OCI-LY7 (cell line): ENCODE measurements around the gene OTOP3.

Source experiments
- EZH2phosphoT487 ChIP-seq: fragments of 200-600 bp; sonication (generic); IDR thresholded peaks from 2 replicates; pipeline ENCODE4 v1.6.1; 2018; ENCODE audit warnings: low read depth, borderline replicate concordance, mild to moderate bottlenecking, mixed run types, antibody characterized with exemption, low read length, moderate library complexity, mixed read lengths
- TF ChIP-seq, protein P1 (sequence below): fragments of 200-600 bp; sonication (generic); conservative IDR thresholded peaks from 2 replicates; pipeline ENCODE4 v1.5.1; 2014; ENCODE audit warnings: mild to moderate bottlenecking, antibody characterized with exemption, low read length, moderate library complexity, mixed read lengths

- TF ChIP-seq, protein P1, sequence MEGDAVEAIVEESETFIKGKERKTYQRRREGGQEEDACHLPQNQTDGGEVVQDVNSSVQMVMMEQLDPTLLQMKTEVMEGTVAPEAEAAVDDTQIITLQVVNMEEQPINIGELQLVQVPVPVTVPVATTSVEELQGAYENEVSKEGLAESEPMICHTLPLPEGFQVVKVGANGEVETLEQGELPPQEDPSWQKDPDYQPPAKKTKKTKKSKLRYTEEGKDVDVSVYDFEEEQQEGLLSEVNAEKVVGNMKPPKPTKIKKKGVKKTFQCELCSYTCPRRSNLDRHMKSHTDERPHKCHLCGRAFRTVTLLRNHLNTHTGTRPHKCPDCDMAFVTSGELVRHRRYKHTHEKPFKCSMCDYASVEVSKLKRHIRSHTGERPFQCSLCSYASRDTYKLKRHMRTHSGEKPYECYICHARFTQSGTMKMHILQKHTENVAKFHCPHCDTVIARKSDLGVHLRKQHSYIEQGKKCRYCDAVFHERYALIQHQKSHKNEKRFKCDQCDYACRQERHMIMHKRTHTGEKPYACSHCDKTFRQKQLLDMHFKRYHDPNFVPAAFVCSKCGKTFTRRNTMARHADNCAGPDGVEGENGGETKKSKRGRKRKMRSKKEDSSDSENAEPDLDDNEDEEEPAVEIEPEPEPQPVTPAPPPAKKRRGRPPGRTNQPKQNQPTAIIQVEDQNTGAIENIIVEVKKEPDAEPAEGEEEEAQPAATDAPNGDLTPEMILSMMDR = no peak
- no peak for TF ChIP-seq EZH2phosphoT487
Measured at GRCh38 chr17:74917430-74917829, 18.3 kb upstream of the OTOP3 start.
